GM04503 (cell line): Measurements from ENCODE around the gene DNAJC15.

Experiments used
- DNase-seq: peaks from one replicate; pipeline ENCODE4 v3.0.0-alpha.2; 2012; ENCODE audit warnings: low read depth

The DNAJC15 gene

DNA sequence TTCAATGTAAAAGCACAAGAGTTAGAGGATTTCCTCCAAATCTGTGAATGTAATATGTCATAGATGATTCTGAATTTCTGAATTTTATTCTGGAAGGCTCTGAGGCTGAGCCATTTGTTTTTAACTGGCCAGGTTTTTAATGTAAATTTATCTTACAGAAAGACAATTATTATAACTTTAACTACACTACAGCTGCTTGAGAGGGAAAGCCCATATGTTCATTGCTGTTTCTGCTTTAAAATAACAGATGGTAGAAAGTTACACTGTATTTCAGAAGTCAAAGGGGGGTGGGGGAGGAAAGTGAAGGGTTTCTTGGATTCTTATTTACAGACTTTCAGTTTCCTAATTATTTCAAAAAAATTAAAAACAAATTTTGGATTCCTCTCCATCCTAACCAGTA is 62.8 kb downstream of the DNAJC15 start:
- no peak for DNase-seq

DNA sequence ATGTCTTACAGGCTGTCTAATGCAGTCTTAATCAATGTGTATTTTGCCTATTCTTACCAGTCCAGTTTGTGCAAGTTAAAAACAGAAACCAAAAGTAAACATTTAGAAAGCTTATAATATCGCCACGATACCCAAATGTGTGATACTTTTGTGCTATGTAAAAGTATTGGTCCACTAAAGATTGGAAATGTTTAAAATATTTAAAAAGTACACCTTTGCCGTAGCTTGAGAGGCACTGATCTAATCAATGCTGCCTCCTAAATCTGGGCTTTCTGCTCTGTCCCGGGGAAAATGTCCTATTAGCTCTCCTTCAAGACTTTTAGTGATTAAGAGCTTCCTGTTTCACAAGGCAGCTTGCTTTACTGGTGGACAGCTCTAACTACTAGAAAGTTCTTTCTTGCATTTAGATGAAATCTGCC is 64.7 kb downstream of the DNAJC15 start:
- DNase-seq, result no peak

DNA sequence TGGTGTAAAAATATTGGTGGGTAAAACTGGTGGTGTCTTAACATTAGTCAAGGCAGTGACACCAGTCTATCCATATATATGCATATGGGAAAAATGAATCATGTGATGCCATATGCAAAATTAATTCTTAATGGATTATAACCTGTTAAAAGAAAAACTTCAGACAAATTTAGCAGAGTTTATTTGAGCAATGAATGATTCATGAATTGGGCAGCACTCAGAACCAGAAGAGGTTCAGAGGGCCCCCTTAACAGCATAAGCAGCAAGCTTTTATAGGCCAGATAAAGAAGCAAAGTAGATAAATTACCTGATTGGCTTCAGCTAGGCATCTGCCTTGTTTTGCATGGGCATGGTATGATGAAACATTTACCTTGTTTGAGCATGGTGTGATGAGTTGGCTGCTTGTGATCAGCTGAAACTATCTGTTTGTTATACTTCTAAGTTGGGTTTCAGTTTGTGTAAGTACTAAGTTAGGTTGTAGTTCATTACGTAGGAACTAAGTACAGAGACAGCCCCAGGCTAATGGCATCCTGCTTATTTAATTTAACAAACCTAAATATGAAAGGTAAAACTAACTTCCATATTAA is 66.6 kb downstream of the DNAJC15 start:
- no peak for DNase-seq

DNA sequence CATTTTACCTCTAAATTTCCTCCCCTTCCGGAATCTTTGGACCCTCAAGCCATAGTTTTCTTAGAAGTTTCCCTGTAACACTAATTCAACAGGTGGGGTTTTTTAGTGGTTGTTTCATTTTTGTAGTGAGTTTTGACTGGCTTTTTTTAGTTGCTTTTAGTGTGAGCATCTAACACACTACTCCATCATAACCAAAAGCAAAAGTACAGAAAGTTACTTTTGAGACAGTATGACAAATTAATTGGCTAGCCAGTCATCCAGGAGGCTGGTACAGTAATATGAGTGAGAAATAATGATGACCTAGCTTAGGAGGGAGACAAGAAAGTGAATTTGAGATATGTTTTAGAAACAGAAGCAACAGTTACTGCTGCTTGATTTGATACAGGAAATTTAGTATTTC is 71.5 kb downstream of the DNAJC15 start:
- DNase-seq, result no peak

DNA sequence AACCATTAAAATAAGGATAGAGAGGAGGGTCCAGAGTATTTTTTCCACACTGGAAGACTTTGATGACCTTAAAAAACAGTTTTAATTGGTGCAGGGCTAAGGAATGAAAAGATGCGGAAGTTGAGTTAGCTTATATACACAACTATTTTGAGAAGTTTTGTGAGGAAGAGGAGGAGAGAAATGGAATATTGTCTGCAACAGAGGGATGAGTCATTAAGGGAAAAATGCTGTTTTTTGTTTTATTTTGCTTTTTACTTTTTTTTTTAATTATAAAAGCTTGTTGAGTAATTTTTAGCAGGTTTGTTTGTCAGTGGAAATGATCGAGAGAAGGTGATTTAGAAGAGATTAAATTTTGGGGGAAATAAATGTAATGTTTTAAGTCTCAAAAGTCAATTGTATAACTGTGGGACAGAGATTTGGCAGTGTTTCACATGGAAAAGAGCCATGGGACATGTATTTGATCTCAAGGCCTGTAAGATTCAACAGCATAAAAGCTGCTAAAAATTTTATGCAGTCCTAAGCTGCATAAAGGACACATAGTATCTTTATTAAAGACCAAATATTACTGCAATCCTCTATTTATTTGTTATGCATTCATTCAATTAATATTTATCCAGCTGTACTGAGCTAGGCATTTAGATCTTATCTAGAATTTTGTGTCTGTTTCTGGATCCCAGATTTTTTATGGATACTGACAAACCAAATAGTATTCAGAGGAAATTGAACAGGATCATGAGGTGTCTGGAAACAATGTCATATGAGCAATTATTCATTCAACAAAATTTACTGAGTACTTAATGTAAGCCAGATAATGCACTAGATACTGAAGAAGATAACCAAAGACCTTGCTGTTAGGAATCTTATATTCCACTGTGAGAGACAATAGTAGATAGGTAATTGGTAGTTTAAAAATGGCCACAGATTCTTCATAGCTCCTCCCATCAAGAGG is 72.7 kb downstream of the DNAJC15 start:
- no peak for DNase-seq

DNA sequence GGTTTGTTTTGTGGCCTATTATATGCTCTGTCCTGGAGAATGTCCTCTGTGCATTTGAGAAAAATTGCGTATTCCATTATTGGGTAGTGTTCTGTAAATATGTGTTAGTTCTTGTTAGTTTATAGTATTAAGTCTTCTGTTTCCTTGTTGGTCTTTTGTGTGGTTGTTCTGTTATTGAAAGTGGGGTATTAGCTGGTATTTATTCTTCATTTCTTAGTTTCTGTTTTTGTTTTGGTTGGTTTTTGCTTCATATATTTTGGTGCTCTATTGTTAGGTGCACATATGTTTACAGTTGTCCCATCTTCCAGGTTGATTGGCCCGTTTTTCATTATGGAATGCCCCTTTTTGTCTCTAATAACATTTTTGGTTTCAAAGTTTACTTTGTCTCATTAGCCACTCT is 77.3 kb downstream of the DNAJC15 start:
- DNase-seq, result no peak

DNA sequence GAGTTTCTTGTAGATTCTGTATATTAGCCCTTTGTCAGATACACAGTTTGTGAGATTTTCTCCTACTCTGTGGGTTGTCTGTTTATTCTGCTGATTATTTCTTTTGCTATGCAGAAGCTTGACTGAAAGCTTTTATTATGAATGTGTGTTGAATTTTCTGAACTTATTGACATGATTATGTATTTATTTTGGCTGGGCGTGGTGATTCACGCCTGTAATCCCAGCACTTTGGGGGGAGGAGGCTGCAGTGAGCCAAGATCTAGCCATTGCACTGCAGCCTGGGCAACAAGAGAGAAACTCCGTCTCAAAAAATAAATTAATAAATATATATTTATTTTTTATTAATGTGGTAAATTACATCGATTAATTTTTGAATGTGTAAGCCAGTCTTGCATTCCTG is 78.9 kb downstream of the DNAJC15 start:
- no peak for DNase-seq

DNA sequence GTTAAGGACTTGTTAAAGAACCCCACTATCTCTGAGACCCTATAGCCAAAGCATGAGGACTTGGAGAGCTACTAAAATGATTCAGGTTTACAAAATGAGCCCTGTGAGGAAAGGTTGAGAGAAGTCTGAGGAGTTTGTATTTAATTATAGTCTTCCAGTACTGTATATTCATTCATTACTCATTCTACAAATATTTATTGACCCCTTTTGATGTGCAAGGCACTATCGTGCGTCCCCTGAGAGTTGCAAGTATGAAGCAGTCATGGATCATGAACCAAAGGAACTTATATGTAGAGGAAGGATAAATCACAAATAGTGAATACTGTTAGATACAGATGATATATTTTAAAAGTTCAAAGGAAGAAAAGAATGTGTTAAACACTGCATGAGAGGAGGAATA is 84.4 kb downstream of the DNAJC15 start:
- no peak for DNase-seq

DNA sequence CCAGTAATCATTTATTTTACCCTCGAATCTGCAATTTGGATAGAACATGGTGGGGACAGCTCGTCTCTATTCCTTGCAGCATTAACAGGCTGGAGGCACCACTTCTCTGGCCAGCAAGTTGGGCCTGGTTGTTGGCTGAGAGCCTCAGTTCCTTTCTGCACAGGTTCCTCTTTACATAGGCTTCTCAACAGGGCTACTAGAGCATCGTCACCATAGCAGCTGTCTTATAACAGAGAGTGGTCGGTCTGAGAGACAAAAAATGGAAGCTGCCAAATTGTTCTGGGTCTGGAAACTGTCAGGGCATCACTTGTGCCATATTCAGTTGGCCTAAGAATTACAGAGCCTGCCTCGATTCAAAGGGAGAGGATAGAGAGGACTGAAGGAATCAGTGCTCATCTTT is 86.7 kb downstream of the DNAJC15 start:
- no peak for DNase-seq

DNA sequence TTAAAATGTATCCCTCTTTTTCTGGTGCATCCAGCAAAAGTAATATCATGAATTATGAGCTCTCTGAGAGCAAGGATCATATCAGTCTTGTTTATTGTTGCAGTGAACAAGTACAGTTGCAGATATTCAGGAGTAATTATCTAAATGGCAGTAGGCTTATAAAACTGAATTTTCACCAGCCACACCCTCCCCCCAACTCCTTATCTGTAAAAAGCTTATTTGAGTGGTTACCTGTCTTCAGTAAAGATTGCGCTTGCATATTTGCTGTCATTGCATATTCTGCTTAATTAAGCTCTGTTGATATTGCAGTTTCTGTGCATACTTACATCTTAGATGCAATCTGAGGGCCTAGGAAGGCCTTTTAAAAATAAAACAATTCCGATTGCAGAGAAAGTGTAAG is 87.3 kb downstream of the DNAJC15 start:
- DNase-seq, result no peak

DNA sequence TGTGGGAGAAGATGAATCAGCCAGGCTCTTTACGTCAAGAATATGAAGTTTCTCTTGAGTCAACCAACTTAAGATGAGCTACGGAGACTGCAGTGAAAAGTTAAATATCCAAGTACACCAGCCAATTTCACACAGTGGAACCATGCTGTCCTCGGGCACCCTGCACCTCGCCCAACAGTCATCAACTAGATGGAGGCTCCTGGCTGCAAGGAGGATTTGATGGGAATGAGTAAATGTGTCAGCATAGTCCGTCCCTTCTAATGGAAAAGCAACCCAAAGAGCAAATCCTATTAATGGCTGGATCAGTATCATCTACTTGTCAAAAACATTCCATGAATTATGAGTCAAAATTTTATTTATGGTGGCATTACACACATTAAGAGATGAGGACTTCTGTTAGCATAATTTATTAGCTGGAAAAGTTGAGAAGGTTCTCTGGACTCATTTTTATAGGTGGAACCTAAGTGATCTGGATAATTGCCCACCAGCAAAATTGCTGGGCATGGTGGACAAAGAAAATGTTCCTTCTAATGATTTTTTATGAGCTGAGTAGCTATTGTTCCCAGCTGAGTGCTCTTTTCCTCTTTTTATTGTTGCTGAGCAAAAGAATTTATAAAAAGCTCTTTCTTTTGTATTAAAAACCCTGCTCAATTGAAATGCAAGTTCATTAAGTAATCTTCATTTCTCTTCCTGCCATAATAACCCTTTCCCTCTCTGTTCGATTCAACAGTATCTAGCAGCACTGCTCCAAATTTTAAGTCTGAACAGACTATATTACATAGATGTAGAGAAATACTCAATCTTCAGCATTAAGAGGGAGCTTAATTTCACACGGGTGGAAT is 88.4 kb downstream of the DNAJC15 start:
- DNase-seq, result no peak

DNA sequence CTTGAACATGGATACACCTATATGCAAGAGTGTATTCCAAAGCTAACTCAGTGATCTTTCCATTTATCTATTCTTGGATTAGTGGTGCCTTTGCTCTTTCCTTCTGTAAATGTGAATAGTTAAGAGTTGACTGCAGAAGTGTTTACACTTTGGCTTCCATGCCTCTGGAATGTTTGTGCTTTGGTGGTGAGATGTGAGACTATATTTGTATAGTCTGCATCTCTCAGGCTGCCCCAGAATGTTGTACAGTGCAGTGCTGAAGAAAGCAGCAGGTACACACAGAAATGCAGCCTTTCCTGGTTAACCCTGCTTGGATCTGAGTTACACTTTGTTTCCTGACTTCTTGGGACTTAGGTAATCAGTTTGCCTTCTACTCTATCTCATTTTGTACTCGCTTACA is 90.2 kb downstream of the DNAJC15 start:
- no peak for DNase-seq

DNA sequence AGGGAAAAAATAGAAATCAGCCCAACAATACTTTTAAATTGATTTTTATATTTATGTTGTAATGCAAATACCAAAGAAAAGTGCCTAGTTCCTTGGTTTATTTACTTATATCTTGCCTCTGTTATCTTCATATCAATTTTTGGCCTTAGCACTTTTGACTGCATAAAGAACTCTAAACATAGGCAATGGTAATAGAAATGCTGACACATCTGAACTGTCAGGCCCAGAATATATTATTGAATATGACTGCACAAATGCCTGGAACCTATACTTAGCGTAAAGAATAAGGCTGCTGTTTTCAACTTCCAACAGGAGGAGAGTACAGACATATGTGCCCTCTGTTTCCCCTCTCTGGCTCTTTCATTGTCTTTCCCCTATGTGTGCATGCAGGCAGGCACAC is 91.1 kb downstream of the DNAJC15 start:
- DNase-seq, result no peak

DNA sequence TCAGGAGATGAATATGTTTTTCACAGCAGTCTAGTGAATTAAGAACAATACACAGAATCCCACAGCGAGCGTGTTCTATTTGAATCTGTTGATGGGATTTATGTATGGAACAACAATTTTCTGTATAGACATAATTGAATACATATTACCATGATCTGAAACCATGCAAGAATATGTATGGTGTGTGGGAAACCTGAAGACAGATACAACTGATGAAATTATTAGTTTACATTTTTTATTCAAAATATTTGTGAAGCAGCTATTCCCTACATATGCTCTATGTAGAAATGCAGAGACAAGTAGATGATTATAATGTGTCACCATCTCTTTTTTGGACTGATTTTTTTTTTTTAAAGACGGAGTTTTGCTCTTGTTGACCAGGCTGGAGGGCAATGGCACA is 91.8 kb downstream of the DNAJC15 start:
- DNase-seq, result no peak

DNA sequence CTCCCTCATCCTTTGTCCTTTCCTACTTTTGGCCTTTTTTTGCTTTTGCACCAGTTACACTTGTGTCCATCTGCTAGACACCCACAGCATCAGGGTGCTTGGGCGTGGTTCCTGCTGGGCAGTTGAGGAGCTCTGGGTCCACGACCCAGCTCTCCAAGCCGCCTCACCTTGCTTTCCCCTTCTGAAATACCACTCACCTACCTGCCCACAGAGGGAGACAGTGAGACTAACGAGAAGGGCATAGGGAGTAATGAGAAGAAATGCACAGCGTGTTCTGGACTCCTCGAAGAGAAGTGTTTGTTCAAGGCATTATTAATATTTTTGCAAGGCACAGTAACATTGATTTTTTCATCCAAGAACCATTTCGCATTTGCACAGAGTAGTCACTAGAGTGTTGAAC is 92.9 kb downstream of the DNAJC15 start:
- no peak for DNase-seq

DNA sequence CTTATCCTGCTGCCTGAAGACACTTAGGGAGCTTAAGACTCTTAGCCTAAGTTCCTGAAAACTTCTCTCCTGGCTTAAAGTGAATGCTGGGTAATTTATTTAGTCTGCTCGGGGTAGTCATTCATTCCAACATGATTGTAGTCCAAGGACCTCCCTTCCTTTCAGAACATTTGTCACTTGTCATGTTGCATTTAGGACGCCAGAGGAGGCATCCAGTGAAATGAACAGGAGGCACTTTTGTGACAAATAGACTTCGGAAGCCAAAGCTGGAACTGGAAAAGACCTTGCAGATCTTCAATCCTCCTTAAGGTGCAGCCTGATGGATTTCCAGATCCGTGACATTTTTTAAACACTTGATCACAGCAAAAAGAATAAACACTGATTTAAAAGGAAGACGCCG is 95.1 kb downstream of the DNAJC15 start:
- no peak for DNase-seq

DNA sequence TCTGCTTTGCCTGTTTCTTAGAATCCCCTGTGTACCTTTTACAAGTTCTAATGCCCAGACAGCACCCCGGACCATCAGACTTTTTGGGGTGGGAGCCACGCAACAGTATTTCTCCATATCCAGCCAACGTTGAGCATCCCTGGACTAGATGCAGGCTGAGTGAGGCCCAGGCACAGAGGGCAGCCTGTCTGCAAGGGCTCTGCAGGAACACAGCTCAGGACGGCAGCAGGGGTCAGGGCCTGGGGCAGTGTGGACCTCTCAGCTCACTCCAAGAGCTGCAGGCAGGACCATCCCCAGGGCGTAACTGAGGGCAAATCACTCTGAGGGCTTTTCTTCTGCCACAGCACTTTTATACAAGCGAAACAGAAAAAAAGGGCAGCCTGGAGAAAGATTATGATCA is 95.8 kb downstream of the DNAJC15 start:
- no peak for DNase-seq

DNA sequence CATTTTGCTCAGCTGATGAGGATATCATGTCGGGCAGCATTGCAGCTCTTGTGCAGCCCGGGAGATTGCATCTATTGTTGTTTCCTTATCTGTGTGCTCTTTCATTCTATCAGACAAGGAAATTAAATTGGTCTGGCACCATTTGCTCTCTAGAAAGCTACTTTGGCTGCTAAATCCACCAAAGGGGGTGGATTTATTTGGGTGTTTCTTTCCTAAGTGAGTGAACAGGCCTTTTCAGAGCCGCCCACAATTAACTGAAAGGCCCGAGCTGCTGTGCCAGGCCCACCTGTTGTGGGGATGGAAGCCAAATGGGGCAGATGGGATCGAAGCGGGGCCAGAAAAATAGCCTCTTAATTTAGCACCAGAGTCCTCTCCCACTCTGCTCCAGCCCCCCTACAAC is 99.4 kb downstream of the DNAJC15 start:
- no peak for DNase-seq

DNA sequence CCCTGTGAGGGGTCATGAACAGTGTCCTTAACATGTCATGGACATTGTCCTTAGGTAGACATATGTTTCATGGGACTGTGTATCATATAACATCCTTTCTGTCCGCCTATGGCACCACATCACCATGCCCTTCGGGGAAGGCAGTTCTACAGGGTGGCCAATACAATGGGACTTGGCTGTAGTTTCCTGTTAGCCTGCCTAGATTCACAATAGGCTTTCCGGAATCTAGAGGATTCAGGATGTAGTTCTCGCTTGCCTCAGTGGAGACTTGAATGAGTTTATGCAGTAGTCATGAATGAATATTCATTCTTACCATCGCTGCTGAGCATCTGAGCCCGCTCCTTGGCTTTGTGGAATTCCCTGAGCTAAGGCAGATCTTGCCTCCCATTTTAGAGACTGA is 100.5 kb downstream of the DNAJC15 start:
- no peak for DNase-seq

DNA sequence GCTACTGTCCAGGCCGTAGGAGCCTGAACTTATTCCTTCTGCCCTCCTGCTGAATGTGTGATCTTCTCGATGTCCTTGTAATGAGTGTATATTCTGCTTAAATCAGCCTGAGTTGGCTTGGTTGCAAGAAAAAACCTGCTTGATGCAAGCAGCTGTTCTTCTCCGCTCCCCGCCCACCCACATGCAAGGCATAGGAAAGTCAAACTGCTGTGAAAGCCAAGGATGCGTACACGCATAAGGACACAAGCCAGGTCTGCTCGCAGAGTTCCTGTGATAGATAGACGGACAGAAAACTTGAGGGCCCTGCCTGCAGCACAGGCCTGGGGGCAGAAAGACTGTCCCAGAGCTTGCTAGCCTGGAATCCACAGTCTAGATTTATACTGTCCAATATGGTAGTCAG is 101.1 kb downstream of the DNAJC15 start:
- no peak for DNase-seq

DNA sequence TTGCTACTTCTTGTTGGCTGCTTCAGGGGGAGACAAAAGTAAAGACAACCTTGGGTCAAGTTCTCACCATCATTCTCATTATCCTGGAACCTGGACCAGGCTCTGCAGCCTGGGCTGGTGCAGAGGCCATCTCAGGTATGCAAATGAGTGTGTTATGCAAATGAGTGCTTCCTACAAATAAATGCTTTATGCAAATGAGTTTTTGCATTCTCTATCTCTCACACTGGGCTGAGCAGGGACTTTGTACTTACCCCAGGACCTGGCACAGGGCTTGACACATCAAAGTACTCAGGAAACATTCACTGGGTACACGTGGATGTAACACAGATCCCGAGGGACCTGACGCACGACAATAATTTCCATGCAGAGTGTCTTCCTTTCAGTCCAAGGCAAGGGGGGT is 103.0 kb downstream of the DNAJC15 start:
- no peak for DNase-seq

DNA sequence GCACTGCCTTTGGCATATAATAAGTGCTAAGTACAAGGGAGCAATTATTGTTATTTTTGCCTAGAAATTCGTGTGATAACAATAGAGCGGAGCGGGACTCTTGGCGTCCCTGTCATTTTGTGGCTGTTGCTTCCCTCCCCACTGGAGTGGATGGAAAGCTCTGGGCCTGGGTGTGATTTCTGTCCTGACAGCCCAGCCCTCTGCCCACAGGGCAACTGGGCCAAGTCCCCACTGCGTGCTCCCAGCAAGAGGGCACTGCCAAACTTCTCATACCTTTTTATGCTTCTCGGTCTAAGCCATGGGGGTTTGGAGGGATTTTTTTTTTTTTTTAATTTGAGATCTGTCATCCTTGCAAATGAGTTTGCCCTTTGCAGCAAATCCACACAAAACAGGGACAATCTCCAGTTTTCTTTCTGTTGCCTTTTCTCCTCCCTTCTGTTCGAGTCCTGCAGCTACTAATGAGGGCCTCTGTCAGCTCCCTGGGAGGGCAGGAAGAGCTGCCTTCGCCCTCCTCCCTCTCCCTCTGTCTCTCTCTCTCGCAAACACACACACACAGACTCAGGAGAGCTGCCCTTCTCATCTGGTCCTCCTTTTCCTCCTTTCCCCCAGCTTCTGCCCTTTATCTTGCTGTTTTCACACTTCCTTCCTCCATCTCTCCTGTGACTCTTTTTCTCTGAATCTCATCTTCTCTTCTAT is 103.9 kb downstream of the DNAJC15 start:
- no peak for DNase-seq
